NCI-H2227 (cell line): ENCODE data around the gene TRO.

Experiments
- DNase-seq: peaks from one replicate; lab custom pipeline; 2025; ENCODE audit not compliant: unreplicated experiment; lab: John Stamatoyannopoulos, UW

TRO gene

DNA sequence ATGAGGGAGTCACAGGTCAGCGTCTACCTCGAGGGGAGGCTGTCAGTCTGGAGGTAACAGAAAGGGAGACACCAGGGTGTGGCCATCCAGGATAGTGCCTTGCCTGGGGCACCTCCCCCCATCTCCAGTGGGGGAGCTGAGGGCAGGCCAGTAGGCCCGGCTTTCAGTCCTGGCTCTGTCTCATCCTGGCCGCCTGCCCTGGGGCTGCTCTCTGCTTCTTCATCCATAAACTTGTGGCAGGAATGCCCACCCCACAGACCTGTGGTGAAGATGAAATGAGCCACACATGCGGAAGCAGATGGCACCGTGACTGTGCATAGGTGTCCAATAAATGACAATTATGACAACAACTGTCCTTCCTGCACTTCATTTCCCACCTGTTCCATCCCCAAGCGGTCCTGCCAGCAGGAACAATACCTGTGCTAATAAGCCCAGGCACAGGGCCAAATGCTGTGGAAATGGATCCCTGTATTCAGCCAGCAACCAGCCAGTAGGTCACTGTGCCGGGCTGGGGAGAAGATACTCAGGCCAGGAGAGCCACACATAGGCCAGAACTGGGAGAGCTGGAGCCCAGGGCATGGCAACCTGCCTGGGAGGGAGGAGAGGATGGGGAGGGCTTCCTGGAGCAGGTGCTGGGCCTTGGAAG, 30.2 kb downstream of the TRO start:
- no peak for DNase-seq

GRCh38 chrX:54961750-54962149, 41.1 kb downstream of the TRO start:
- no peak for DNase-seq

DNA sequence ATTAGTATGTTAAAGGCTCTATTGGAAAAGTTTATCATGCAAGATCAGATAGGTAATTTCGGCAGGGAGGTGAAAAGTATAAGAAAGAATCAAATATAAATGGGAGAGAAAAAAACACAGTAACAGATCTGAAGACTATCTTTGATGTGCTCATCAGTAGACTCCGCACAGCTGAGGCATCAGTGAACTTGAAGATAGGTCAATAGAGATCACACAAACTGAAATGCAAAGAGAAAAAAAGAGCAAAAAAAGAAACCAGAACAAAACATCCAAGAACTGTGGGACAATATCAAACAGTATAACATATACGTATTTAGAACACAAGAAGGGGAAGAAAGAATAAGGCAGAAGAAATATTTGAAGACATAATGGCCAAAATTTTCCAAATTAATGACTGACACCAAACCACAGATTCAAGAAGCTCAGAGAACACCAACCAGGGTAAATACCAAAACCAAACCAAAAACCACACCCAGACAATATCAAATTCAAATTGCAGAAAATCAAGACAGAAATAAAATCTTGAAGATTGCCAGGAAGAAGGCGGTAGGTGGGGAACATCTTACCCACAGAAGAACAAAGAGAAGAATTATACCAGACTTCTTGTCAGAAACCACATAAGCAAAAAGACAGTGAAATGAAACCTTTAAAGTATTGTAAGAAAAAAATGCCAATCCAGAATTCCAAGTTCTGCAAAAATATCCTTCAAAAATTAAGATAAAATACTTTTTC, 44.3 kb downstream of the TRO start:
- DNase-seq: no peak

- DNase-seq: no peak
Observed at GRCh38 chrX:54977387-54977786, 56.8 kb downstream of the TRO start.

GRCh38 chrX:54978448-54978847, 57.8 kb downstream of the TRO start:
- no peak for DNase-seq

- no peak for DNase-seq
Observed at GRCh38 chrX:54979432-54979831, 58.8 kb downstream of the TRO start.

DNA sequence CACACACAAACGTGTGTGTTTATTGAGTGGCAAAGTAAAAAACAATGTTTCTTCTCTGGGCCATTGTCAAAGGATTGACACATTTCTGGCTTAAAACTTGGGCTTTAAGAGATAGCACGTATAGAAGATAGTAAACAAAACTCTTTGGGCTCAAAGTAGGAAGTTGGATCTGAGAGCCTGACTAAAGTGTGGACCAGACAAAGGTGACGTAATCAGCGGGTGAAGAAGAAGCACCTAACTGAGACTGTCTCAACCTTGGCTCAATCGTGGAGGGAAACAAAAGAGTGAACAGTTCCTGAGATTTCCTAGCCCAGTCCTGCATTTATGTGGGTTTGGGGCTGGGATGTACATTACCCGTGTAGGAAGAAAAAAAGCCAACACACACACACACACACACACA, 59.7 kb downstream of the TRO start:
- DNase-seq: no peak
